K562 (cell line): ENCODE data around the gene MOAP1. TPM values are rescaled to one million over a fixed set of nuclear protein-coding genes. Genes with fewer than 3 reads are reported as not detected.
"Not testable (repeated sequence)": the region's sequence is repeated elsewhere in the genome, so short reads cannot be mapped to it uniquely, and the experiment has no call there.

ENCODE experiments used
- ATAC-seq: fragments of 200-7000 bp; cut with Tn5 transposase; 3 replicates; pipeline ENCODE4 v1.9.1; 2020; ENCODE audit warnings: moderate library complexity
- BruUV-seq: library from RNA; stranded (reverse); fragments of 400-500 nt; replicated peaks from 2 replicates; lab custom pipeline; 2021; lab: Mats Ljungman, UMichigan
- CTCF ChIA-PET: fragments of 300-600 bp; formaldehyde crosslinking; extraction: SDS; loops from one replicate; lab custom pipeline; 2021; ENCODE audit warnings: low intra/inter-chr PET ratio; lab: Yijun Ruan, JAX
- POLR2A ChIA-PET: fragments of 300-600, 350-650 bp; sonication (Branson Sonifier 250); formaldehyde crosslinking; extraction: SDS; loops from one replicate; lab custom pipeline; 2021; ENCODE audit warnings: antibody characterized with exemption, inconsistent platforms; lab: Yijun Ruan, JAX
- DNase-seq, 4 experiments: peaks; one replicate each; pipeline versions ENCODE4 v3.0.0 to v3.0.0-alpha.2; 2011 to 2018; ENCODE audit warnings: low spot score in 3 of 4, mixed read lengths in 3 of 4; ENCODE audit errors: extremely low read depth in 1 of 4
- FAIRE-seq: peaks from 2 replicates; lab custom pipeline; 2011; peaks lifted over from hg19 to GRCh38; lab: Jason Lieb, UNC
- H2AFZ ChIP-seq: 2 replicates; pipeline ENCODE4 v1.6.0; 2011; ENCODE audit warnings: low read depth, low read length, control low read depth, inconsistent platforms
- H3K27ac ChIP-seq: fragments of 200-600 bp; 3 replicates; pipeline ENCODE4 v1.8.0; 2011; ENCODE audit warnings: low read depth, mild to moderate bottlenecking, control low read depth, inconsistent platforms, low read length, moderate library complexity, mixed read lengths; ENCODE audit errors: extremely low read depth
- H3K27me3 ChIP-seq, 2 experiments: fragments of 300-600 bp in 1 of 2; 2 replicates in 1 of 2; 3 replicates in 1 of 2; pipeline versions ENCODE4 v1.6.0 to v1.8.0; 2011; ENCODE audit warnings: inconsistent platforms in 2 of 2, low read length in 2 of 2, mild to moderate bottlenecking in 1 of 2, mixed read lengths in 1 of 2, moderate library complexity in 1 of 2; ENCODE audit not compliant: control insufficient read depth in 2 of 2, insufficient read depth in 2 of 2
- H3K36me3 ChIP-seq: fragments of 300-600 bp; 3 replicates; pipeline ENCODE4 v1.8.0; 2011; ENCODE audit warnings: mild to moderate bottlenecking, low read length, inconsistent platforms; ENCODE audit not compliant: control insufficient read depth, insufficient read depth
- H3K4me1 ChIP-seq, 2 experiments: fragments of 200-600 bp in 1 of 2; replicated peaks in 1 of 2; 2 replicates in 1 of 2; 3 replicates in 1 of 2; pipeline versions ENCODE4 v1.5.1 to v1.8.0; 2011; ENCODE audit warnings: inconsistent platforms in 2 of 2, low read length in 2 of 2, mild to moderate bottlenecking in 1 of 2, mixed read lengths in 1 of 2, moderate library complexity in 1 of 2; ENCODE audit not compliant: control insufficient read depth in 2 of 2, insufficient read depth in 2 of 2
- H3K4me2 ChIP-seq: 2 replicates; pipeline ENCODE4 v1.6.1; 2011; ENCODE audit warnings: low read length, control low read depth, inconsistent platforms, mixed read lengths; ENCODE audit not compliant: insufficient read depth
- H3K4me3 ChIP-seq: fragments of 200-600 bp; sonication (generic), shearing (Covaris generic); 2 replicates; pipeline ENCODE4 v1.5.1; 2016; ENCODE audit warnings: control low read depth, inconsistent platforms
- H3K79me2 ChIP-seq: fragments of 200-600 bp; 3 replicates; pipeline ENCODE4 v1.8.0; 2011; ENCODE audit warnings: low read length, inconsistent platforms; ENCODE audit not compliant: control insufficient read depth, insufficient read depth
- H3K9ac ChIP-seq, 2 experiments: 2 replicates each; pipeline versions ENCODE4 v1.6.0 to v1.6.1; 2011; ENCODE audit warnings: low read depth in 2 of 2, low read length in 2 of 2, control low read depth in 1 of 2, inconsistent platforms in 1 of 2, mild to moderate bottlenecking in 1 of 2, mixed read lengths in 1 of 2; ENCODE audit not compliant: insufficient read depth in 1 of 2
- H3K9me1 ChIP-seq: one replicate; pipeline ENCODE4 v1.6.0; 2011; ENCODE audit warnings: inconsistent platforms, mild to moderate bottlenecking, low read length, moderate library complexity; ENCODE audit not compliant: control insufficient read depth, insufficient read depth
- H3K9me3 ChIP-seq: replicated peaks from 2 replicates; pipeline ENCODE4 v1.5.1; 2011; ENCODE audit warnings: low read depth, low read length, inconsistent platforms; ENCODE audit not compliant: control insufficient read depth, insufficient read depth
- H4K20me1 ChIP-seq: replicated peaks from 2 replicates; pipeline ENCODE4 v1.6.1; 2011; ENCODE audit warnings: low read length, inconsistent platforms, mixed read lengths; ENCODE audit not compliant: control insufficient read depth, insufficient read depth
- CBX1 ChIP-seq: sonication (generic); IDR thresholded peaks from 2 replicates; pipeline ENCODE4 v1.6.1; 2016; ENCODE audit warnings: antibody characterized with exemption, low read depth, mild to moderate bottlenecking
- PRMT5 ChIP-seq: sonication (generic); formaldehyde crosslinking; IDR thresholded peaks from 2 replicates; pipeline ENCODE4 v1.5.0; 2020; ENCODE audit warnings: missing genetic modification reagents
- TOE1 ChIP-seq, 2 experiments: fragments of 450-650 bp in 1 of 2; sonication (generic) in 1 of 2; formaldehyde crosslinking in 1 of 2; IDR thresholded peaks; 2 replicates each; pipeline versions ENCODE4 v1.7.1 to v1.8.0; 2016 to 2022; ENCODE audit warnings: borderline replicate concordance in 2 of 2, mild to moderate bottlenecking in 2 of 2, antibody characterized with exemption in 1 of 2, inconsistent platforms in 1 of 2, low read depth in 1 of 2, missing genetic modification reagents in 1 of 2, moderate library complexity in 1 of 2
- WGBS: fragments of 100-300 bp; shearing (Covaris generic); methylation state at CpG from one replicate; pipeline ENCODE4 v1.1.6; 2016; ENCODE audit warnings: low coverage, mixed read lengths; ENCODE audit not compliant: insufficient coverage; ENCODE audit errors: missing lambda C conversion rate; 5-methylcytosine and 5-hydroxymethylcytosine counted together
- in situ Hi-C: fragments of 300-500 bp; cut with MboI; formaldehyde crosslinking; loops from 4 replicates; pipeline ENCODE4 v1.15.0; 2018; ENCODE audit warnings: inconsistent platforms, mixed read lengths
- intact Hi-C: fragments of 100-400 bp; cut with micrococcal nuclease; formaldehyde crosslinking; loops from 2 replicates; pipeline ENCODE4 v1.14.2; 2022
- polyA plus RNA-seq, 8 experiments: library from polyadenylated mRNA; depleted of rRNA in 4 of 8; stranded (reverse) in 5 of 8; unstranded in 3 of 8; fragments of >200 nt; fragmentation: Nextera tagmentation in 2 of 8; fragmentation: Illumina TruSeq in 1 of 8; extraction: Ambion mirVana in 2 of 8; extraction: Trizol in 1 of 8; gene quantifications; 2 replicates each; pipeline versions ENCODE4 v1.2.1 to v1.2.3, GENCODE V29; 2011 to 2014; ENCODE audit warnings: inconsistent platforms in 1 of 8, missing spikeins in 1 of 8
- total RNA-seq, 7 experiments: library from RNA; depleted of rRNA in 6 of 7; stranded (reverse); fragments of >200 nt in 6 of 7; fragmentation: Illumina TruSeq in 2 of 7; extraction: Trizol in 2 of 7; gene quantifications; 2 replicates each; pipeline versions ENCODE4 v1.2.1 to v1.2.3, GENCODE V29; 2011 to 2021; ENCODE audit warnings: low replicate concordance in 1 of 7

The MOAP1 gene
- total and polyA plus RNA-seq, 9 of the 15 experiments (the other 6 are each of a cell fraction or from before 2014, with no cell fraction given): 1.5 to 14.4 (median 6.0) TPM

DNA sequence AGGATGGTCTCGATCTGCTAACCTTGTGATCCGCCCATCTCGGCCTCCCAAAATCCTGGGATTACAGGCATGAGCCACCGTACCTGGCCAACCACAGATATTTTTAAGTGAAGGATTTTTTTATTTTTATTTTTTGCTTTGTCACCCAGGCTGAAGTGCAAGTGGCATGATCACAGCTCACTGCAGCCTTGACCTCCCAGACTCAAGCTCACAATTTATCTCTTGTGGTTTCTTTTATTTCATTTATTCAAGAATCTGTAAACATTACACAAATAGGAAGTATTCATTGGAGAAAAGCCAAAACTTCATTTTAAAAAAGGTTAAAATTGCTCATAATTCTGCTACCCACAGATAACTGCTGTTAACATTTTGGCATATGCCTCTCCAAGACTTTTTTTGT is 13.3 kb downstream of the MOAP1 start:
- Histone ChIP-seq H3K27ac (no peak overlapping the region), H3K9me1 (no peaks in the 10 kb centered on the region), H2AFZ (no peak overlapping the region), H3K27me3 (no peaks in the 10 kb centered on the region), H3K79me2 (no peaks in the 10 kb centered on the region), H3K4me2 (no peak overlapping the region), H3K36me3 (no peaks in the 10 kb centered on the region), H3K9ac (no peak overlapping the region), H3K9me3 (no peaks in the 10 kb centered on the region), H4K20me1 (no peaks in the 10 kb centered on the region), H3K4me1 (peaks cover 0 to 3% of the 10 kb centered on the region in 2 experiments; a peak in 3 of 5 replicates), H3K4me3 (no peak overlapping the region)
- WGBS: 32% methylated on average over 3 of the region's 4 CpGs
- in situ Hi-C loops: no loop called here
- TF ChIP-seq CBX1 (no peak), TOE1 (IDR thresholded peaks at IDR 0.05; ENCODE audit: borderline replicate concordance) (no peak), TOE1 (CRISPR knock-in tag; IDR thresholded peaks at IDR 0.05; ENCODE audit: borderline replicate concordance, low read depth) (no peak), PRMT5 (no peak)
- intact Hi-C loops: no loop called here
- BruUV-seq: no TSS peak
- ATAC-seq (no peak), FAIRE-seq (no peak), DNase-seq (no peak)
- CTCF ChIA-PET: no interaction called here
- POLR2A ChIA-PET: no interaction called here

DNA sequence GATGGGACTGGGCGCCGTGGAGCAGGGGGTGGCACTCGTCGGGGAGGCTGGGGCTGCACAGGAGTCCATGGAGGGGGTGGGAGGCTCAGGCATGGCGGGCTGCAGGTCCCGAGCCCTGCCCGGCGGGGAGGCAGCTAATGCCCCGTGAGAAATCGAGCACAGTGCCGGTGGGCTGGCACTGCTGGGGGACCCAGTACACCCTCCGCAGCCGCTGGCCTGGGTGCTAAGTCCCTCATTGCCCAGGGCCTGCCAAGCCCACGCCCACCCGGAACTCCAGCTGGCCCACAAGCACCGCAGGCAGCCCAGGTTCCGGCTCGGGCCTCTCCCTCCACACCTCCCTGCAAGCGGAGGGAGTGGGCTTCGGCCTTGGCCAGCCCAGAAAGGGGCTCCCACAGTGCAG is 14.6 kb downstream of the MOAP1 start:
- H3K9me1 ChIP-seq, H3K4me2 ChIP-seq, H3K36me3 ChIP-seq, DNase-seq, POLR2A ChIA-PET, H3K79me2 ChIP-seq, H3K4me3 ChIP-seq, H4K20me1 ChIP-seq, H3K9me3 ChIP-seq, H3K27ac ChIP-seq, H2AFZ ChIP-seq, ATAC-seq, in situ Hi-C loops, CTCF ChIA-PET, H3K9ac ChIP-seq, intact Hi-C loops, H3K4me1 ChIP-seq, BruUV-seq, FAIRE-seq, H3K27me3 ChIP-seq: not testable (repeated sequence)
- 96% methylated on average over 4 of the region's 20 CpGs for WGBS
